ENCODE results near the gene BLOC1S6.

- TF ChIP-seq POLR2AphosphoS5 (IDR thresholded peaks at IDR 0.05; ENCODE audit: low read depth): no peak
- no peak for TF ChIP-seq CTCF (IDR thresholded peaks at IDR 0.05; ENCODE audit: insufficient read depth, low read length)
- TF ChIP-seq REST (IDR thresholded peaks at IDR 0.05; ENCODE audit: insufficient replicate concordance, low read depth): no peak
- no peak for TF ChIP-seq GABPA (IDR thresholded peaks at IDR 0.05; ENCODE audit: low read depth)
- no peak for TF ChIP-seq SPI1 (IDR thresholded peaks at IDR 0.05; ENCODE audit: borderline replicate concordance, low read depth)
Measured at GRCh38 chr15:45588219-45588875, 1.2 kb downstream of the BLOC1S6 start.

Data from HL-60 (cell line).